ENCODE data around the gene ZNF564.
"Not testable (repeated sequence)": the region's sequence is repeated elsewhere in the genome, so short reads cannot be mapped to it uniquely, and the experiment has no call there.

ZNF564 gene

GRCh38 chr19:12578641-12579040 is 27.4 kb upstream of the ZNF564 start:
- DNase-seq (ENCODE audit: low spot score): no peak
- TF ChIP-seq CTCF (IDR thresholded peaks at IDR 0.05; ENCODE audit: extremely low read depth, insufficient read depth, missing control alignments): no peak
- in situ Hi-C loops (cut with MboI; ENCODE audit: low pct_unique_long_range_greater_than_20kb, low sequenced_read_pairs, unreplicated experiment): no loop called here

GRCh38 chr19:12574036-12574435 is 22.8 kb upstream of the ZNF564 start:
- DNase-seq (ENCODE audit: low spot score): peak; percentile 58
- TF ChIP-seq CTCF (IDR thresholded peaks at IDR 0.05; ENCODE audit: extremely low read depth, insufficient read depth, missing control alignments): no peak
- in situ Hi-C loops (cut with MboI; ENCODE audit: low pct_unique_long_range_greater_than_20kb, low sequenced_read_pairs, unreplicated experiment): no loop called here

- DNase-seq (ENCODE audit: low spot score): no peak
- no peak for TF ChIP-seq CTCF (IDR thresholded peaks at IDR 0.05; ENCODE audit: extremely low read depth, insufficient read depth, missing control alignments)
- in situ Hi-C loops (cut with MboI; ENCODE audit: low pct_unique_long_range_greater_than_20kb, low sequenced_read_pairs, unreplicated experiment): loop anchor here (10.0 kb wide), 2 partner anchors 107 to 187 kb away; partner anchors contain the start of gene BEST2
These were observed 16.7 kb upstream of the ZNF564 start for GRCh38 chr19:12567951-12568350.

- DNase-seq (ENCODE audit: low spot score): not testable (repeated sequence)
These were observed 15.1 kb upstream of the ZNF564 start for GRCh38 chr19:12566380-12566779.

GRCh38 chr19:12564016-12564664 is 12.9 kb upstream of the ZNF564 start:
- peak; percentile 99 for TF ChIP-seq CTCF (IDR thresholded peaks at IDR 0.05; ENCODE audit: extremely low read depth, insufficient read depth, missing control alignments)
- in situ Hi-C loops (cut with MboI; ENCODE audit: low pct_unique_long_range_greater_than_20kb, low sequenced_read_pairs, unreplicated experiment): loop anchor here (10.0 kb wide), 2 partner anchors 111 to 191 kb away; partner anchors contain the start of gene BEST2
- DNase-seq (ENCODE audit: low spot score): peak; percentile 93

More at GRCh38 chr19:12566380-12566779, 15.1 kb upstream of the ZNF564 start:
- in situ Hi-C loops (cut with MboI; ENCODE audit: low pct_unique_long_range_greater_than_20kb, low sequenced_read_pairs, unreplicated experiment): loop anchor here (10.0 kb wide), 2 partner anchors 108 to 188 kb away; partner anchors contain the start of gene BEST2

GRCh38 chr19:12555456-12555930 is 4.2 kb upstream of the ZNF564 start:
- DNase-seq (ENCODE audit: low spot score): no peak
- in situ Hi-C loops (cut with MboI; ENCODE audit: low pct_unique_long_range_greater_than_20kb, low sequenced_read_pairs, unreplicated experiment): no loop called here
- TF ChIP-seq CTCF (IDR thresholded peaks at IDR 0.05; ENCODE audit: extremely low read depth, insufficient read depth, missing control alignments): peak; percentile 36

- TF ChIP-seq CTCF (IDR thresholded peaks at IDR 0.05; ENCODE audit: extremely low read depth, insufficient read depth, missing control alignments): no peak
- DNase-seq (ENCODE audit: low spot score): no peak
These were observed 4.4 kb downstream of the ZNF564 start for GRCh38 chr19:12546903-12547302.

More at GRCh38 chr19:12546903-12547302, 4.4 kb downstream of the ZNF564 start:
- in situ Hi-C loops (cut with MboI; ENCODE audit: low pct_unique_long_range_greater_than_20kb, low sequenced_read_pairs, unreplicated experiment): no loop called here
